Transverse colon (tissue), 4 donors: ENCODE results near the gene FNDC7. TPM values are rescaled to one million over a fixed set of nuclear protein-coding genes. Genes with fewer than 3 reads are reported as not detected.

Source experiments
- DNase-seq: peaks from one replicate; pipeline ENCODE4 v3.0.0-alpha.2; 2019
- H3K27ac ChIP-seq, 4 donors: fragments of 200-600 bp; sonication (generic); 2 replicates each; pipeline ENCODE4 v1.5.1; 2016 to 2018; ENCODE audit warnings: inconsistent platforms in 4 of 4
- H3K27me3 ChIP-seq: fragments of 200-600 bp; sonication (generic); 2 replicates; pipeline ENCODE4 v1.5.1; 2017; ENCODE audit warnings: inconsistent platforms
- H3K36me3 ChIP-seq, 4 donors: fragments of 200-600 bp; sonication (generic); 2 replicates each; pipeline ENCODE4 v1.5.1; 2017 to 2019; ENCODE audit warnings: inconsistent platforms in 4 of 4
- H3K4me1 ChIP-seq, 4 donors: fragments of 200-600 bp; sonication (generic); 2 replicates each; pipeline ENCODE4 v1.5.1; 2017 to 2020; ENCODE audit warnings: inconsistent platforms in 4 of 4
- H3K4me3 ChIP-seq, 4 donors: fragments of 200-600 bp; sonication (generic); 1 replicate in 1 of 4; 2 replicates in 3 of 4; pipeline versions ENCODE4 v1.5.1 to v1.6.1; 2017 to 2019; ENCODE audit warnings: inconsistent platforms in 4 of 4
- H3K9me3 ChIP-seq, 2 donors: fragments of 200-600 bp; sonication (generic); 2 replicates each; pipeline ENCODE4 v1.5.1; 2017 to 2019; ENCODE audit warnings: inconsistent platforms in 2 of 2
- EP300 ChIP-seq: sonication (generic); formaldehyde crosslinking; IDR thresholded peaks from one replicate; pipeline ENCODE4 v1.6.1; 2017; ENCODE audit warnings: antibody characterized with exemption, low read depth
- POLR2A ChIP-seq: fragments of 450-650 bp; IDR thresholded peaks from one replicate; pipeline ENCODE4 v1.6.1; 2016; ENCODE audit warnings: antibody characterized with exemption, mild to moderate bottlenecking, moderate library complexity
- POLR2AphosphoS5 ChIP-seq, 3 donors: sonication (generic); formaldehyde crosslinking; IDR thresholded peaks; one replicate each; pipeline ENCODE4 v1.6.1; 2016; ENCODE audit warnings: antibody characterized with exemption in 3 of 3
- WGBS, 2 donors: methylation state at CpG; one replicate each; pipeline ENCODE4 v1.1.5; 2018; ENCODE audit warnings: low coverage in 1 of 2; 5-methylcytosine and 5-hydroxymethylcytosine counted together
- in situ Hi-C, 4 donors: fragments of 200-750 bp; cut with MboI; loops; one replicate each; pipeline versions ENCODE4 v1.15.0 to v1.15.1; 2017; ENCODE audit warnings: low sequenced_read_pairs in 3 of 4, low pct_ligation_motif_present in 1 of 4, low pct_unique_long_range_greater_than_20kb in 1 of 4
- intact Hi-C: fragments of 100-400 bp; cut with DNase I; formaldehyde crosslinking; loops from one replicate; pipeline ENCODE4 v1.15.1; 2023; ENCODE audit warnings: low total_unique reads
- total RNA-seq, 4 donors: library from RNA; depleted of rRNA; stranded (reverse); fragments of >200 nt; gene quantifications; one replicate each; pipeline ENCODE4 v1.1.0, GENCODE V29; 2016
- TF ChIP-seq, protein P1 (sequence below), 5 experiments: fragments of 200-600 bp in 3 of 5; fragments of 450-650 bp in 2 of 5; sonication (generic) in 3 of 5; IDR thresholded peaks; 1 replicate in 2 of 5; 2 replicates in 3 of 5; pipeline ENCODE4 v1.5.1; 2016 to 2017; ENCODE audit warnings: antibody characterized with exemption in 5 of 5, inconsistent platforms in 3 of 5, mild to moderate bottlenecking in 2 of 5, moderate library complexity in 1 of 5

The FNDC7 gene
- total RNA-seq, 4 donors from 2014 or later: not detected

DNA sequence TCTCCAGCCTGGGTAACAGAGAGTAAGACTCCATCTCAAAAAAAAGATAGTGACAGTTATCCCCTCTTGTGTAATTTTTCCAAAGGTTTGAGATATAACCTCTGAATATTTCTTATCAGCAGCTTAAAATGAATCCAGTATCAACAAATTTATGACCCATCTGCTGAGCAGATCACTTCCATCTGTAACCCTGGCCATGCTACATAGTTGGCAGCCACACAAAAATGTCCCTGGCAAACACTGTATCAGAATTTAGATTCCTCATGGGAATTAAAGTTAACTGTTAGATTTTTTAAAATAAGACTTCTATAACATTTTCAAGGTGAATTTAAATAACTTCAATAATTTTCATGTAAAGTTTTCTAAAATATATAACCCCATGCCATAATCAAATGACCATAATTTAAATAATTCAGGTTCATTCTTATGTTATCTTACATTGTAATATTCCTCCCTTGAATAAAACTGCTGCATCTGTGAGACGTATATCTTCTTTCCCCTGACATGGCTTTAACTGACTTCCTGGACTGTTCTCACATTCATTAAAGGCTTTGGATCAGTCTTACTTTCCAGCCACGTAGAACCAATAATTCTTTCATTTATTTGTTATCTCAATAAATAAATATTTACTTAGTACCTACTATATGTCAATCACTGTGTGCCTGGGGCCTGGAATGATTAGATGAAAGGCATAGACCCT, 25.9 kb upstream of the FNDC7 start:
- no peak for TF ChIP-seq POLR2A
- TF ChIP-seq, protein P1, sequence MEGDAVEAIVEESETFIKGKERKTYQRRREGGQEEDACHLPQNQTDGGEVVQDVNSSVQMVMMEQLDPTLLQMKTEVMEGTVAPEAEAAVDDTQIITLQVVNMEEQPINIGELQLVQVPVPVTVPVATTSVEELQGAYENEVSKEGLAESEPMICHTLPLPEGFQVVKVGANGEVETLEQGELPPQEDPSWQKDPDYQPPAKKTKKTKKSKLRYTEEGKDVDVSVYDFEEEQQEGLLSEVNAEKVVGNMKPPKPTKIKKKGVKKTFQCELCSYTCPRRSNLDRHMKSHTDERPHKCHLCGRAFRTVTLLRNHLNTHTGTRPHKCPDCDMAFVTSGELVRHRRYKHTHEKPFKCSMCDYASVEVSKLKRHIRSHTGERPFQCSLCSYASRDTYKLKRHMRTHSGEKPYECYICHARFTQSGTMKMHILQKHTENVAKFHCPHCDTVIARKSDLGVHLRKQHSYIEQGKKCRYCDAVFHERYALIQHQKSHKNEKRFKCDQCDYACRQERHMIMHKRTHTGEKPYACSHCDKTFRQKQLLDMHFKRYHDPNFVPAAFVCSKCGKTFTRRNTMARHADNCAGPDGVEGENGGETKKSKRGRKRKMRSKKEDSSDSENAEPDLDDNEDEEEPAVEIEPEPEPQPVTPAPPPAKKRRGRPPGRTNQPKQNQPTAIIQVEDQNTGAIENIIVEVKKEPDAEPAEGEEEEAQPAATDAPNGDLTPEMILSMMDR (IDR thresholded peaks at IDR 0.05): no peak
- TF ChIP-seq POLR2AphosphoS5 (IDR thresholded peaks at IDR 0.05): no peak
- no peak for TF ChIP-seq EP300
- intact Hi-C loops: no loop called here
- no peaks in the 10 kb centered on the region for H3K27me3 ChIP-seq
- H3K36me3 ChIP-seq: no peaks in the 10 kb centered on the region
- peaks cover 0 to 9% (median 4%) of the 10 kb centered on the region in 4 donors for H3K4me1 ChIP-seq
- in situ Hi-C loops: no loop called here
- WGBS, 2 donors: 53 to 54% methylated on average over 2 of the region's 2 CpGs
- H3K9me3 ChIP-seq: no peaks in the 10 kb centered on the region
- H3K27ac ChIP-seq: no peak overlapping the region
- no peak for DNase-seq
- H3K4me3 ChIP-seq: no peak overlapping the region

DNA sequence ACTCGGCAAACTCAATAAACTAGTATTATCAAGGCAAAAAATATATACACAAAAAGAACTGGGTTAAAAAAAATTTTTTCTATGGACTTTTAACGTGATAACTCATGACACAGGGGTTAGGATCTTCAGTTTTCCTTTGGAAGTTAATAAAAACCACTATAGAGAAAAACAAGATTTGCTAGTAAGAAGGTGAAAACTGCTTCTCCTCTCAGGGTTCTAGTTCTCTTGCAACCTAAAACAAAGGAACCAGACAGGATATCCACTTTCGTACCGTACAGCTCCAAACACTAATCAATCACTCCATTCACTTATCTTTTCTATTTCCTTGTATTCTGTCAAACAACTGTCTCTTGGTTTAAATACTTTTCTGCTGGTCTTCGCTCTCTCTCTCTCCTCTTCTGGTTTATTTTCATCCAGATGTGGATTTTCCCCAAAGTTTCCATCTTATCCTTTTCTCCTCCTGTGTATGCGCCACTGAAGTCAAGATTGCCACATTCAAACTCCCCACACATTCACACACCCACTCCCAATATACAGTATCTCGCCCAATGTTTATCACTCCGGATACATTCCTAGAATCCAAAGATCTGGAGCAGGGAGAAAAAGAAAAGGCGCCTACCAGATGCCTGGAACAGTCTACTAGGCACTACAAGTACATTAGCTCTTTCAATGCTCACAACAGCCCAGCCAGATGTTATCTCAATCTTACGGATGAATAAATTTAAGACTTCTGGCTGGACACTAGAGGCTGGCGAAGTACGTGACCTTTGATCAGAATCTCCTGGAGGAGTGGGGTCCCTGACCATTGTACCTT, 21.4 kb upstream of the FNDC7 start:
- Histone ChIP-seq H3K9me3 (no peaks in the 10 kb centered on the region), H3K27ac (peak overlapping the region; percentile 97 to 99 (median 98)), H3K36me3 (peaks cover 0 to 12% (median 3%) of the 10 kb centered on the region in 4 donors), H3K4me3 (peak overlapping the region; percentile 67 to 83 (median 78)), H3K4me1 (peaks cover 13 to 31% (median 19%) of the 10 kb centered on the region in 4 donors), H3K27me3 (no peaks in the 10 kb centered on the region)
- intact Hi-C loops (no loop called here), in situ Hi-C loops (loop anchor here in 1 of 4 donors (10.0 kb wide), 1 partner anchor 53 kb away; the partner anchor contains the start of gene STXBP3)
- no peak for DNase-seq
- WGBS, 2 donors: 13 to 15% methylated on average over 9 to 12 of the region's 12 CpGs
- TF ChIP-seq POLR2AphosphoS5 (IDR thresholded peaks at IDR 0.05) (no peak), POLR2A (no peak), EP300 (no peak)
- TF ChIP-seq, protein P1 (IDR thresholded peaks at IDR 0.05): no peak

DNA sequence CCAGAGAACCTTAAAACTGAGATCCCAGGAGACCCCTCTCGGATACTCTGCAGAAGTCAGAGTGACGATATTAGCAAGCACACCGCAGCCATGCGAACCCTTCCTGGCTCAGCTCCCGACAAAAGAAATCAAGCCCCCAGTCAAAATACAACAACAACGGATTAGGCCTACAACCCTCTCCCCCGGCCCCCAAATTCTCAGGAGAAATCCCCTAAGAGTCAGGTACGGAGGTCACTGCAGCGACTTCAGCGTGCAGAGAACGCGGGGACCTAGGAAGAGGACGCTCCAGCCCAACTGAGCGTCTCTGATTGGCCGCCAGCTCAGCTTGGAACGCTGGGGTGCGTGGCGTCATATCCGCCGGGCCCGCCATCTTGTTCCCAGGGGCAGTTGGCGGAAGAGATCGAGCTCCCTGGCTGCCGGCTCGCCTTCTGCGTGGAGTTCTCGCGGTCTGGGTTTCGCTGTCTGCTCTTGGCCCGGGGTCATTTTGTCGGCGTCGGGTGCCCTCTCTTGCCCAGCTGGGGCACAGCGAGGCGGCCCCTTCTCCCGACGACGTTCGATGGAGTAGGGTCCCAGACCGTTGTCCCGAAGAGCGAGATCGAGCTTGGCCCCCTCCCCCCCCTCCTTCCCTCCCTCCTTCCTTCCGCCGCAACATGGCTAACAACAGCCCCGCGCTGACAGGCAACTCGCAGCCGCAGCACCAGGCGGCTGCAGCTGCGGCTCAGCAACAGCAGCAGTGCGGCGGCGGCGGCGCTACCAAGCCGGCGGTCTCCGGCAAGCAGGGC, 20.6 kb upstream of the FNDC7 start, which contains the start of gene PRPF38B:
Gene PRPF38B (plus strand): TSS at position 369 of the 782 bp plus-strand sequence. CDS start 282 bp downstream, at position 651.
- Histone ChIP-seq H3K27me3 (no peaks in the 10 kb centered on the region), H3K27ac (peak within 1 kb of the TSS; percentile 97 to 99 (median 98)), H3K36me3 (peaks cover 0 to 20% (median 7%) of the 10 kb centered on the region in 4 donors), H3K9me3 (no peaks in the 10 kb centered on the region), H3K4me1 (peaks cover 13 to 34% (median 19%) of the 10 kb centered on the region in 4 donors), H3K4me3 (peak within 1 kb of the TSS; percentile 67 to 83 (median 78))
- TF ChIP-seq POLR2AphosphoS5 (IDR thresholded peaks at IDR 0.05) (peak; percentile 87 to 98 (median 96)), EP300 (no peak), POLR2A (peak; percentile 95)
- TF ChIP-seq, protein P1 (IDR thresholded peaks at IDR 0.05): no peak
- peak; percentile 96 for DNase-seq
- WGBS, 2 donors: 0% methylated on average over 14 to 38 of the region's 59 CpGs
- in situ Hi-C loops (loop anchor here in 1 of 4 donors (10.0 kb wide), 1 partner anchor 53 kb away; the partner anchor contains the start of gene STXBP3), intact Hi-C loops (no loop called here)
